CD4-positive, alpha-beta memory T cell (primary cell): Measurements from ENCODE around the gene CLDN18. TPM values are rescaled to one million over a fixed set of nuclear protein-coding genes. Genes with fewer than 3 reads are reported as not detected.
A peak's percentile ranks its signal among the peaks of the same experiment; 100 is the strongest.

ENCODE experiments used
- CTCF ChIA-PET: fragments of 350-600 bp; sonication (Branson Sonifier 250); formaldehyde crosslinking; loops from one replicate; lab custom pipeline; 2021; ENCODE audit warnings: inconsistent platforms; ENCODE audit not compliant: partially characterized antibody; lab: Charles Lee
- POLR2A ChIA-PET: fragments of 350-600 bp; sonication (Branson Sonifier 250); formaldehyde crosslinking; loops from one replicate; lab custom pipeline; 2021; ENCODE audit not compliant: partially characterized antibody; lab: Charles Lee
- DNase-seq, 5 donors: peaks; one replicate each; pipeline versions ENCODE4 v3.0.0 to v3.0.0-alpha.2; 2020 to 2022; ENCODE audit warnings: mixed read lengths in 1 of 5
- H3K27ac ChIP-seq: one replicate; pipeline ENCODE4 v1.7.0; 2013; ENCODE audit warnings: low read depth, low read length
- H3K27me3 ChIP-seq: 2 replicates; pipeline ENCODE4 v1.7.0; 2013; ENCODE audit warnings: mild to moderate bottlenecking, low read length, moderate library complexity; ENCODE audit not compliant: insufficient read depth
- H3K36me3 ChIP-seq: 2 replicates; pipeline ENCODE4 v1.7.0; 2013; ENCODE audit warnings: mild to moderate bottlenecking, low read length, moderate library complexity; ENCODE audit not compliant: insufficient read depth
- H3K4me1 ChIP-seq: 2 replicates; pipeline ENCODE4 v1.7.0; 2013; ENCODE audit warnings: mild to moderate bottlenecking, low read length, moderate library complexity; ENCODE audit not compliant: insufficient read depth
- H3K4me3 ChIP-seq, 2 donors: one replicate each; pipeline ENCODE4 v1.7.0; 2013; ENCODE audit warnings: low read length in 2 of 2, mild to moderate bottlenecking in 1 of 2
- H3K9me3 ChIP-seq, 2 donors: one replicate each; pipeline ENCODE4 v1.7.0; 2013; ENCODE audit warnings: low read length in 2 of 2, control low read depth in 1 of 2; ENCODE audit not compliant: control insufficient read depth in 1 of 2
- H3K27ac Mint-ChIP-seq, 7 donors: one replicate each; pipeline ENCODE4 v1.8.0; 2020 to 2021; ENCODE audit warnings: mixed read lengths in 7 of 7, mild to moderate bottlenecking in 6 of 7, inconsistent platforms in 3 of 7, moderate library complexity in 3 of 7
- H3K27me3 Mint-ChIP-seq, 2 donors: one replicate each; pipeline ENCODE4 v1.8.0; 2020 to 2021; ENCODE audit warnings: mixed read lengths in 2 of 2
- H3K36me3 Mint-ChIP-seq, 2 donors: one replicate each; pipeline ENCODE4 v1.8.0; 2020 to 2021; ENCODE audit warnings: mixed read lengths in 2 of 2, inconsistent platforms in 1 of 2, mild to moderate bottlenecking in 1 of 2
- H3K4me1 Mint-ChIP-seq, 4 donors: one replicate each; pipeline ENCODE4 v1.8.0; 2020 to 2021; ENCODE audit warnings: mixed read lengths in 4 of 4, mild to moderate bottlenecking in 1 of 4
- H3K4me3 Mint-ChIP-seq, 8 donors: one replicate each; pipeline ENCODE4 v1.8.0; 2020 to 2021; ENCODE audit warnings: mixed read lengths in 8 of 8, mild to moderate bottlenecking in 7 of 8, moderate library complexity in 6 of 8, inconsistent platforms in 3 of 8
- H3K9me3 Mint-ChIP-seq, 8 donors: one replicate each; pipeline ENCODE4 v1.8.0; 2020 to 2021; ENCODE audit warnings: mixed read lengths in 8 of 8, mild to moderate bottlenecking in 5 of 8, inconsistent platforms in 3 of 8, moderate library complexity in 1 of 8
- intact Hi-C: fragments of 100-400 bp; cut with micrococcal nuclease; formaldehyde crosslinking; loops from one replicate; pipeline ENCODE4 v1.15.1; 2023
- polyA plus RNA-seq, 2 donors: library from polyadenylated mRNA; unstranded; fragments of 300-500 nt; fragmentation: Illumina TruSeq; gene quantifications; one replicate each; pipeline ENCODE4 v1.2.3, GENCODE V29; 2021
- total RNA-seq, 2 experiments: library from RNA; stranded (reverse); gene quantifications; one replicate each; pipeline ENCODE4 v1.2.3, GENCODE V29; 2021

The CLDN18 gene
- total and polyA plus RNA-seq, 4 experiments from 2014 or later: not detected

GRCh38 chr3:138070006-138070405, 60.0 kb downstream of the CLDN18 start:
- Mint-ChIP-seq H3K4me3 (no peak overlapping the region), H3K9me3 (no peaks in the 10 kb centered on the region), H3K4me1 (no peaks in the 10 kb centered on the region), H3K27me3 (peaks cover 7 to 16% of the 10 kb centered on the region in 2 donors), H3K36me3 (no peaks in the 10 kb centered on the region), H3K27ac (no peak overlapping the region)
- H3K4me3 ChIP-seq: no peak overlapping the region
- CTCF ChIA-PET: interaction anchor here (0.8 to 7.6 kb wide), 12 partner anchors 8 to 846 kb away, joined by 3 to 114 read pairs (median 4); partner anchors contain the start of gene DZIP1L
- no peaks in the 10 kb centered on the region for H3K27me3 ChIP-seq
- intact Hi-C loops: no loop called here
- H3K4me1 ChIP-seq: no peaks in the 10 kb centered on the region
- no peaks in the 10 kb centered on the region for H3K36me3 ChIP-seq
- POLR2A ChIA-PET: no interaction called here
- no peaks in the 10 kb centered on the region for H3K9me3 ChIP-seq
- H3K27ac ChIP-seq: no peak overlapping the region
- no peak for DNase-seq

GRCh38 chr3:138072796-138073195, 62.8 kb downstream of the CLDN18 start:
- H3K27me3 ChIP-seq: no peaks in the 10 kb centered on the region
- no peaks in the 10 kb centered on the region for H3K4me1 ChIP-seq
- POLR2A ChIA-PET: no interaction called here
- H3K9me3 ChIP-seq: no peaks in the 10 kb centered on the region
- H3K36me3 Mint-ChIP-seq: no peaks in the 10 kb centered on the region
- no peak for DNase-seq
- H3K4me3 Mint-ChIP-seq: no peak overlapping the region
- H3K27ac ChIP-seq: no peak overlapping the region
- peaks cover 7 to 12% of the 10 kb centered on the region in 2 donors for H3K27me3 Mint-ChIP-seq
- H3K9me3 Mint-ChIP-seq: no peaks in the 10 kb centered on the region
- no peak overlapping the region for H3K4me3 ChIP-seq
- no peaks in the 10 kb centered on the region for H3K4me1 Mint-ChIP-seq
- peak overlapping the region in 1 of 7 donors; percentile 32 for H3K27ac Mint-ChIP-seq
- CTCF ChIA-PET: interaction anchor here (0.8 kb wide), 1 partner anchor 11 kb away, joined by 3 read pairs; no protein-coding TSS in a partner anchor
- intact Hi-C loops: no loop called here
- H3K36me3 ChIP-seq: no peaks in the 10 kb centered on the region

GRCh38 chr3:138078096-138078495, 68.1 kb downstream of the CLDN18 start:
- peaks cover 2 to 19% (median 12%) of the 10 kb centered on the region in 4 donors for H3K4me1 Mint-ChIP-seq
- H3K4me1 ChIP-seq: peaks cover 10% of the 10 kb centered on the region
- intact Hi-C loops: no loop called here
- H3K27ac ChIP-seq: no peak overlapping the region
- H3K27me3 Mint-ChIP-seq: peaks cover 8 to 10% of the 10 kb centered on the region in 2 donors
- POLR2A ChIA-PET: no interaction called here
- CTCF ChIA-PET: interaction anchor here (0.7 to 1.0 kb wide), 2 partner anchors 35 to 40 kb away, joined by 3 read pairs; no protein-coding TSS in a partner anchor
- no peak overlapping the region for H3K4me3 ChIP-seq
- no peaks in the 10 kb centered on the region for H3K9me3 ChIP-seq
- H3K27me3 ChIP-seq: no peaks in the 10 kb centered on the region
- H3K36me3 Mint-ChIP-seq: no peaks in the 10 kb centered on the region
- H3K36me3 ChIP-seq: no peaks in the 10 kb centered on the region
- no peak overlapping the region for H3K27ac Mint-ChIP-seq
- DNase-seq: no peak
- no peaks in the 10 kb centered on the region for H3K9me3 Mint-ChIP-seq
- no peak overlapping the region for H3K4me3 Mint-ChIP-seq

GRCh38 chr3:138078901-138079344, 69.0 kb downstream of the CLDN18 start:
- Mint-ChIP-seq H3K27me3 (peaks cover 5 to 8% of the 10 kb centered on the region in 2 donors), H3K9me3 (no peaks in the 10 kb centered on the region), H3K36me3 (no peaks in the 10 kb centered on the region), H3K27ac (no peak overlapping the region), H3K4me1 (peaks cover 2 to 26% (median 14%) of the 10 kb centered on the region in 4 donors), H3K4me3 (no peak overlapping the region)
- Histone ChIP-seq H3K27me3 (no peaks in the 10 kb centered on the region), H3K36me3 (no peaks in the 10 kb centered on the region), H3K4me1 (peaks cover 15% of the 10 kb centered on the region), H3K9me3 (no peaks in the 10 kb centered on the region), H3K4me3 (no peak overlapping the region), H3K27ac (no peak overlapping the region)
- POLR2A ChIA-PET: no interaction called here
- CTCF ChIA-PET: interaction anchor here (0.7 to 1.0 kb wide), 2 partner anchors 34 to 39 kb away, joined by 3 read pairs; no protein-coding TSS in a partner anchor
- intact Hi-C loops: no loop called here
- DNase-seq: no peak

- peaks cover 15% of the 10 kb centered on the region for H3K4me1 ChIP-seq
- intact Hi-C loops: no loop called here
- H3K36me3 ChIP-seq: no peaks in the 10 kb centered on the region
- no peak overlapping the region for H3K27ac ChIP-seq
- H3K4me1 Mint-ChIP-seq: peaks cover 2 to 26% (median 14%) of the 10 kb centered on the region in 4 donors
- H3K4me3 ChIP-seq: no peak overlapping the region
- POLR2A ChIA-PET: no interaction called here
- peaks cover 5 to 8% of the 10 kb centered on the region in 2 donors for H3K27me3 Mint-ChIP-seq
- H3K4me3 Mint-ChIP-seq: no peak overlapping the region
- no peak for DNase-seq
- no peaks in the 10 kb centered on the region for H3K9me3 ChIP-seq
- CTCF ChIA-PET: interaction anchor here (1.3 kb wide), 1 partner anchor 12 kb away, joined by 3 read pairs; no protein-coding TSS in a partner anchor
- no peaks in the 10 kb centered on the region for H3K27me3 ChIP-seq
- H3K27ac Mint-ChIP-seq: no peak overlapping the region
- peaks cover 0 to 2% (median 0%) of the 10 kb centered on the region in 8 donors for H3K9me3 Mint-ChIP-seq
- H3K36me3 Mint-ChIP-seq: no peaks in the 10 kb centered on the region
Measured at GRCh38 chr3:138079901-138080300, 69.9 kb downstream of the CLDN18 start.

- peak overlapping the region in 5 of 8 donors; percentile 36 to 65 (median 58) for H3K4me3 Mint-ChIP-seq
- ChIA-PET CTCF (interaction anchor here (1.3 to 2.5 kb wide), 3 partner anchors 11 to 34 kb away, joined by 3 to 13 read pairs (median 7); partner anchors contain the start of gene DZIP1L), POLR2A (no interaction called here)
- DNase-seq: no peak
- H3K27ac ChIP-seq: no peak overlapping the region
- peak overlapping the region in 3 of 7 donors; percentile 24 to 66 (median 66) for H3K27ac Mint-ChIP-seq
- intact Hi-C loops: no loop called here
- H3K4me1 ChIP-seq: peaks cover 15% of the 10 kb centered on the region
- H3K9me3 Mint-ChIP-seq: peaks cover 0 to 2% (median 0%) of the 10 kb centered on the region in 8 donors
- no peaks in the 10 kb centered on the region for H3K36me3 Mint-ChIP-seq
- no peaks in the 10 kb centered on the region for H3K27me3 ChIP-seq
- H3K36me3 ChIP-seq: no peaks in the 10 kb centered on the region
- H3K9me3 ChIP-seq: no peaks in the 10 kb centered on the region
- peaks cover 5 to 8% of the 10 kb centered on the region in 2 donors for H3K27me3 Mint-ChIP-seq
- peaks cover 2 to 26% (median 14%) of the 10 kb centered on the region in 4 donors for H3K4me1 Mint-ChIP-seq
- no peak overlapping the region for H3K4me3 ChIP-seq
Measured at GRCh38 chr3:138081371-138082084, 71.6 kb downstream of the CLDN18 start.
